Epithelial cell of proximal tubule (primary cell): ENCODE results near the gene LGALS1. TPM values are rescaled to one million over a fixed set of nuclear protein-coding genes. Genes with fewer than 3 reads are reported as not detected.
A peak's percentile ranks its signal among the peaks of the same experiment; 100 is the strongest.

Source experiments
- DNase-seq: peaks from one replicate; pipeline ENCODE4 v3.0.0-alpha.2; 2011; ENCODE audit warnings: low read depth
- H3K4me3 ChIP-seq: 2 replicates; pipeline ENCODE4 v1.5.1; 2011; ENCODE audit warnings: low read depth, mild to moderate bottlenecking, low read length
- total RNA-seq: library from RNA; depleted of rRNA; stranded (reverse); fragments of >200 nt; gene quantifications from 2 replicates; pipeline ENCODE4 v1.2.3, GENCODE V29; 2015
- TF ChIP-seq, protein P1 (sequence below): conservative IDR thresholded peaks from 2 replicates; pipeline ENCODE4 v1.5.1; 2012; ENCODE audit warnings: low read depth, mild to moderate bottlenecking, low read length

LGALS1 gene
- total RNA-seq, 1 donor from 2014 or later: 1,833 TPM

GRCh38 chr22:37639070-37639760 lies 36.2 kb upstream of the LGALS1 start, which contains the start of gene SH3BP1:
TSS of gene SH3BP1 (plus strand) at chr22:37639669. CDS start at chr22:37639788, 119 bp downstream.
- H3K4me3 ChIP-seq: peak within 1 kb of the TSS; percentile 55
- no peak for DNase-seq
- TF ChIP-seq, protein P1, sequence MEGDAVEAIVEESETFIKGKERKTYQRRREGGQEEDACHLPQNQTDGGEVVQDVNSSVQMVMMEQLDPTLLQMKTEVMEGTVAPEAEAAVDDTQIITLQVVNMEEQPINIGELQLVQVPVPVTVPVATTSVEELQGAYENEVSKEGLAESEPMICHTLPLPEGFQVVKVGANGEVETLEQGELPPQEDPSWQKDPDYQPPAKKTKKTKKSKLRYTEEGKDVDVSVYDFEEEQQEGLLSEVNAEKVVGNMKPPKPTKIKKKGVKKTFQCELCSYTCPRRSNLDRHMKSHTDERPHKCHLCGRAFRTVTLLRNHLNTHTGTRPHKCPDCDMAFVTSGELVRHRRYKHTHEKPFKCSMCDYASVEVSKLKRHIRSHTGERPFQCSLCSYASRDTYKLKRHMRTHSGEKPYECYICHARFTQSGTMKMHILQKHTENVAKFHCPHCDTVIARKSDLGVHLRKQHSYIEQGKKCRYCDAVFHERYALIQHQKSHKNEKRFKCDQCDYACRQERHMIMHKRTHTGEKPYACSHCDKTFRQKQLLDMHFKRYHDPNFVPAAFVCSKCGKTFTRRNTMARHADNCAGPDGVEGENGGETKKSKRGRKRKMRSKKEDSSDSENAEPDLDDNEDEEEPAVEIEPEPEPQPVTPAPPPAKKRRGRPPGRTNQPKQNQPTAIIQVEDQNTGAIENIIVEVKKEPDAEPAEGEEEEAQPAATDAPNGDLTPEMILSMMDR: no peak

DNA sequence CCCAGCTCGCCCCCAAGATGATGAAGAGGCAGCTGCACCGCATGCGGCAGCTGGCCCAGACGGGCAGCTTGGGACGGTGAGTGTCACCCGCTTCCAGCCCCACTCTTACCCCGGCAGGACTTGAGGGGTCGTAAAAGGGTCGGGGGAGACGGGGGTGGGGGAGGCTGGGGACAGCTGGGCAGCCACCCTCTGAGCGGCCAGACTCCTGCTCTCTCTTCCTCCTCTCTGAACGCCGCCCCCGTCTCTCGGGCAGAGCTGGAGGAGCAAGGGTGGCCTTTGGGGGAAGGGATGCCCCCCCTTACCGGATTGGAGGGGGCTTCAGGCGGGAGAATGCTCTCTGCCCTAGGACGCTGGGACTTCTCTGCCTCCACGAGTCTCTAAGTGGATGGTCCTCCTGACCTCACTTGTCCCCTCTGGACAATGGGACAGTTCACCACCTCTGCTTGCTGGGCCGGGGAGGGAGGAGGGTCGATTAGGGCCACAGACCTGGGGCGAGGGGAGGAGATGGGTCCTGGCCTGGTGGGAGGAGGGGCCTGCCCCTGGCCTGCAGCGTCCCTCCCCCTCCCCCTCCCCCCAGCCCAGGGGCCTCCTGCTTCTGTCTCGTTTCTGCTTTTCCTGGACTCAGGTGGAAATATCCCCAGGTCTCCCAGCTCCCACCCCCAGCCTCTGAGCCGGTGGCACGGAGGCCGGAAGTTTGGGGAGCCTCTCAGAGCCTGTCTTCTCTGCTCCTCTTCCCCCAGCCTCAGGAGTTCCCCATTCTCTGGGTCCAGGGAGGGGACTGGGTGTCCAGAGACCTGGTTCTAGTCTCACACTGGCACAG lies 35.5 kb upstream of the LGALS1 start:
- H3K4me3 ChIP-seq: peak overlapping the region; percentile 55
- DNase-seq: no peak

GRCh38 chr22:37640591-37641560 lies 34.6 kb upstream of the LGALS1 start:
- no peak overlapping the region for H3K4me3 ChIP-seq
- TF ChIP-seq, protein P1: no peak
- DNase-seq: no peak

More for the DNA sequence above, 35.5 kb upstream of the LGALS1 start:
- TF ChIP-seq, protein P1: no peak

- no peak for DNase-seq
- no peak overlapping the region for H3K4me3 ChIP-seq
- TF ChIP-seq, protein P1: no peak
Observed at GRCh38 chr22:37641561-37641949, 33.9 kb upstream of the LGALS1 start.

- DNase-seq: no peak
Observed at GRCh38 chr22:37643225-37643847, 32.1 kb upstream of the LGALS1 start.

More at GRCh38 chr22:37643225-37643847, 32.1 kb upstream of the LGALS1 start:
- no peak overlapping the region for H3K4me3 ChIP-seq
- TF ChIP-seq, protein P1: peak; percentile 89
